ENCODE measurements around the gene WDR45B.

DNA sequence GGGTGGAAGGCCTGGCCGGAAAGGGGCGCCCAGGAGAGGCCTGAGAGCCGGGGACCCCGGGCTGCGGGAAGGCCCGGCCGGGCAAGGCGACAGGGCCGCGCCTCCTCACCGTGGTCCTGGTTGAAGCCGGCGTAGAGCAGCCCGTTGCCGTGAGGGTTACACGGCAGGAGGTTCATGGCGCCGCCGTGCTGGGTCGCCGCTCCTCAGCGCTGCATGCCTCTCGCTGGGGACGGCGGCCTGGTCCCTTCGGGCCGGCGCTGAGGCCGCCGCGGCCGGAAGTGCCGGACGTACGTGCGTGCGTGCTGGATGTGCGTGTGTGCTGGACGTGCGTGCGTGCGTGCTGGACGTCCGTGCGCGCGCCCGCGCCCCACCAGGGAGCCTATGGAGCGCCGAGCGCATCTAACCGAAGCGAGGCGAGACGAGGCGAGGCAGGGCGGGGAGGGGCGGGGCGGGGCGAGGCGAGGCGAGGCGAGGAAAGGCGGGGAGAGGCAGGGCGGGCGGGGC, at the start of gene WDR45B:
- no peak for TF ChIP-seq EZH2 (IDR thresholded peaks at IDR 0.05)
- peak; percentile 84 for TF ChIP-seq POLR2AphosphoS5 (IDR thresholded peaks at IDR 0.05; ENCODE audit: borderline replicate concordance, low read depth, low read length)
